ENCODE measurements around the gene ARMH3. TPM values are rescaled to one million over a fixed set of nuclear protein-coding genes. Genes with fewer than 3 reads are reported as not detected.

ARMH3 gene
- total RNA-seq, 1 experiment from 2014 or later, result 17.1 TPM

- Mint-ChIP-seq H3K4me1 (no peaks in the 10 kb centered on the region), H3K27me3 (ENCODE audit: low read depth) (no peaks in the 10 kb centered on the region), H3K36me3 (no peaks in the 10 kb centered on the region), H3K4me3 (no peak overlapping the region), H3K9me3 (no peaks in the 10 kb centered on the region), H3K27ac (no peak overlapping the region)
- DNase-seq (ENCODE audit: low spot score), result no peak
- ChIA-PET CTCF (interaction anchor here (0.8 to 10.1 kb wide), 9 partner anchors 10 to 185 kb away, joined by 3 to 147 read pairs (median 5); partner anchors contain the start of gene KCNIP2), POLR2A (interaction anchor here (0.6 kb wide), 4 partner anchors 48 to 300 kb away, joined by 3 to 4 read pairs (median 3); no protein-coding TSS in a partner anchor)
- ATAC-seq, result no peak
- TF ChIP-seq ERG (CRISPR knock-in tag; IDR thresholded peaks at IDR 0.05) (no peak), NR1H2 (CRISPR knock-in tag; IDR thresholded peaks at IDR 0.05) (no peak), HMGXB4 (CRISPR knock-in tag; IDR thresholded peaks at IDR 0.05) (no peak), NFE2L1 (CRISPR knock-in tag; IDR thresholded peaks at IDR 0.05) (no peak), USF2 (CRISPR knock-in tag; IDR thresholded peaks at IDR 0.05) (no peak), KAT7 (CRISPR knock-in tag; IDR thresholded peaks at IDR 0.05; ENCODE audit: borderline replicate concordance) (no peak), TCF7 (CRISPR knock-in tag; IDR thresholded peaks at IDR 0.05; ENCODE audit: low read depth) (no peak), IRF1 (CRISPR knock-in tag; IDR thresholded peaks at IDR 0.05) (no peak), SMAD3 (CRISPR knock-in tag; IDR thresholded peaks at IDR 0.05; ENCODE audit: borderline replicate concordance) (no peak), ZNF425 (CRISPR knock-in tag; conservative IDR thresholded peaks at IDR 0.05) (no peak), ZNF232 (CRISPR knock-in tag; IDR thresholded peaks at IDR 0.05) (no peak), CBFB (CRISPR knock-in tag; IDR thresholded peaks at IDR 0.05; ENCODE audit: low read depth) (no peak), SOX15 (CRISPR knock-in tag; IDR thresholded peaks at IDR 0.05) (no peak), SMAD4 (CRISPR knock-in tag; IDR thresholded peaks at IDR 0.05) (no peak), FOXP1 (CRISPR knock-in tag; IDR thresholded peaks at IDR 0.05; ENCODE audit: borderline replicate concordance) (no peak), RELA (CRISPR knock-in tag; IDR thresholded peaks at IDR 0.05; ENCODE audit: borderline replicate concordance) (no peak), FOXK1 (CRISPR knock-in tag; IDR thresholded peaks at IDR 0.05) (no peak), JAZF1 (CRISPR knock-in tag; IDR thresholded peaks at IDR 0.05) (no peak), ETV6 (CRISPR knock-in tag; IDR thresholded peaks at IDR 0.05) (no peak), ARID4B (CRISPR knock-in tag; IDR thresholded peaks at IDR 0.05; ENCODE audit: borderline replicate concordance) (no peak)
Measured at GRCh38 chr10:101887775-101888174, 168.2 kb downstream of the ARMH3 start.
